HG03196 (cell line): ENCODE measurements around the gene FOXP1.

Experiments
- ATAC-seq: cut with Tn5 transposase; IDR thresholded peaks from one replicate; pipeline ENCODE4 v1.9.1; 2021; ENCODE audit not compliant: unreplicated experiment

FOXP1 gene

DNA sequence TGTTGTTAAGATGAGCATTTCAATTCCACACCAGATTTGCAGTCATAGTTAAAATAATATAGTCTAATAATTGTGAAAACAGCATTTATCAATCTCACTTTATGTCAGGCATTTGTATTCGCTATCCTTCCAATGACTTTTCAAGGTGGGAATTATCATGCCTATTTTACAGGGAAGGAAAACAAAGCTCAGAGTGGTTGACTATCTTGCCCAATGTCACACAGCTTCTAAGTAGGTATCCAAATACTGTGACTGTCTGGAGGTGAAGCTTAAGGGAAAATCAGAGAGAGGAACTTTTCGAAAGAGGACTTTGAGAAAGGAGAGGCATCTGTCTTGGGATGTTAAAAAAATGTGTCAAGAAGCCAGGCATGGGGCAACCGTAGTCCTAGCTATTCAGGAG, 443.1 kb downstream of the FOXP1 start:
- ATAC-seq, result no peak

- ATAC-seq, result no peak
These were observed 444.0 kb downstream of the FOXP1 start for GRCh38 chr3:71139496-71139895.

DNA sequence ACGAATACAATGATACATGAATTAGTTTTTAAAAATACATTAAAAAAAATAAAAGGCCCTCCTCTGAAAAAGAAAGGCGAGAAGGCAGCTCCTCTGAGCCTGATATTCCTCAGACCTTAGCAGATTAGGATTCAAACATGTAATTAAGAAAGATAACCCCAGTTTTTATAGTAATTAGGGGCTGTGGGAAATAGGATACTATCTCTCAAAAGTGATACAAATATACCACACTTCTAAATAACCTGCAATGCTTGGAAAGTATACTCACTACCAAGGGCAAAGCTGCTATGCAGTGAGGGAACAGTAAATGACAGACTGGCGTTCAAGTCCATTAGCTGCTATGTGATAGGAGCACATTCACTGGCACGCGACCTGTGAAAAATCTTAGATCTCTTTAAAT, 445.1 kb downstream of the FOXP1 start:
- ATAC-seq, result no peak

DNA sequence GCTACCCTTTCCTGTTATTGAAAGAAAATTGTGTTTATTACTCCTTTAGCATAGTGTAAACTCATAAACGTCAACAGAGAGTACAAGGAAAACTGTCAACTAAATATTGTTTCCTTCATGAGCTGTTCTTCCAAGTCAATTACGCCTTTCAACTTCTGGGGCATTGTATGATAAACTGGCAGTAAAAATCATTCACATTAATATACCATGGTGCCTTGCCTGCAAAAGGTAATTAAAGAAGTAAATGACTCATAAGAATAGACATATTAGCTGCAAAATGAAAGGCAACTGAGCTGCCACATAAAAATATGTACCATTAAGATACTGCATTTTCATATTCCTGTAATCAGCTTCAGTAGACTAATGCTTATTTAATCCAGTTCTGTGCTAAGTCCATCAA, 447.3 kb downstream of the FOXP1 start:
- no peak for ATAC-seq

DNA sequence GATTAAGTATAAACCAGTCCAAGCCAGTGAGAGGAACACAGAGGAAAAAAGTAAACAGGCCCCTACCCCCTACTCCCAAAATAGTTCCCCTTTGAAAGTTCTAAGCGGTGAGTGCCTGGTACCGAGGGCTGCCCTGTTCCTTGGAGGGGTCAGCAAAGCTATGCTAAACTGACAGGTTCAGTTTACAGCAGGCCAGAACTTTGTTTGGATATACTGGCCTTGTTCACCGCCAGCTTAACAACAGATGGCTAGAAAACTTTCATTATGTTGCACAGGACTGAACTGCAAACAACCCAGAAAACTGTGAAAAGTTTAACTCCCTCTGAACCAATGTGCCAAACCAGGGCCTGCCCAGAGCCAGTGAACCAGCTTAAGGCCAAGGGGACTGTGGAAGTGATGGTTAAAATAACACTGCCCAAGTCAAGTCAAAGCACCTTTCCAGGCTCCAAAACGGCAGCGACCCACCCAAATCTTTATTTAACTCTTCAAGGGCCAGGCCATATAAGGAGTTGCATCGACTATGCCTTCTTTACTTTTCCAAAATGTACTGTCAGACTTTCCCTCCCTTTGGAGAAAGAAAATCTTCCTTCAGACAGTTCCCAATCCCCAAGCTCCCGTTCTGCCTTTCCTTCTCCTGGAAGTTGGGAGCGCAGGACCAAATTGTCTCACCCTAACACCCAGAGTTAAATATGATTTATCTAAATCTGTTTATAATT, 448.0 kb downstream of the FOXP1 start:
- no peak for ATAC-seq

- ATAC-seq, result no peak
These were observed 449.0 kb downstream of the FOXP1 start for GRCh38 chr3:71134521-71134920.

- no peak for ATAC-seq
These were observed 449.7 kb downstream of the FOXP1 start for GRCh38 chr3:71133865-71134264.

DNA sequence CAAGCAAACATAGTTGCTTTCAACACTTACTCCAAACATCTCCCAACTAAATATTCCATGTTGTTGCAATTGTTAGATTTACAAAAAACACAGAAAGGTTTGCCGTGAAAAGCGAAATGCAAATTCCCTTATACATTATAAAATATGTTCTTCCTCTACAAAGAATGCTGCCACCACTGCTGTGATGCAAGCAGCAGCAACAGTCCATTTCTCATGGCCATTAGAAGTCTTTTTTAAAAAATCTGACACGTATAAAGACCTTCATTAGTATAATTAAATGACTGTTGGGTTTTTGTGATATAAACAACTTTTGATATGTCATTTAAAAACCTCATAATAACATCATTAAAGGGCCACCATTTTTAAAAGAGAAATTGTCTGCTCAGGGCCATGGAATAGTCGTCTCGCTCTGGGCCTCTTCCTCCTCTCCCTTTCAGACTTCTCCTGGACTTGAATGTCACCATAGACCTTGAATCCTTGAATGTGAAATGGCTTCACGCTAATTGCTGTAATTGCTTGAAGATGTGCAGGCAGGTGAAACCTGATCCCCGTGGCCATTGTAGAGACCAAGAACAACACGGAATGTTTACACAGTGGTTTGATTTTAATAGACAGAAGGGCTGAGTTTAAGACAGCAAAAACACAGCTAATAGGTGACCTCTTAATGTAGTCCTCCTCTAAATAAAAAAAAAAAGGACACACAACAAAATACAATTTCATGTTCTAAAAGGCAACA, 450.4 kb downstream of the FOXP1 start:
- no peak for ATAC-seq

- ATAC-seq, result no peak
These were observed 451.9 kb downstream of the FOXP1 start for GRCh38 chr3:71131375-71132314.

DNA sequence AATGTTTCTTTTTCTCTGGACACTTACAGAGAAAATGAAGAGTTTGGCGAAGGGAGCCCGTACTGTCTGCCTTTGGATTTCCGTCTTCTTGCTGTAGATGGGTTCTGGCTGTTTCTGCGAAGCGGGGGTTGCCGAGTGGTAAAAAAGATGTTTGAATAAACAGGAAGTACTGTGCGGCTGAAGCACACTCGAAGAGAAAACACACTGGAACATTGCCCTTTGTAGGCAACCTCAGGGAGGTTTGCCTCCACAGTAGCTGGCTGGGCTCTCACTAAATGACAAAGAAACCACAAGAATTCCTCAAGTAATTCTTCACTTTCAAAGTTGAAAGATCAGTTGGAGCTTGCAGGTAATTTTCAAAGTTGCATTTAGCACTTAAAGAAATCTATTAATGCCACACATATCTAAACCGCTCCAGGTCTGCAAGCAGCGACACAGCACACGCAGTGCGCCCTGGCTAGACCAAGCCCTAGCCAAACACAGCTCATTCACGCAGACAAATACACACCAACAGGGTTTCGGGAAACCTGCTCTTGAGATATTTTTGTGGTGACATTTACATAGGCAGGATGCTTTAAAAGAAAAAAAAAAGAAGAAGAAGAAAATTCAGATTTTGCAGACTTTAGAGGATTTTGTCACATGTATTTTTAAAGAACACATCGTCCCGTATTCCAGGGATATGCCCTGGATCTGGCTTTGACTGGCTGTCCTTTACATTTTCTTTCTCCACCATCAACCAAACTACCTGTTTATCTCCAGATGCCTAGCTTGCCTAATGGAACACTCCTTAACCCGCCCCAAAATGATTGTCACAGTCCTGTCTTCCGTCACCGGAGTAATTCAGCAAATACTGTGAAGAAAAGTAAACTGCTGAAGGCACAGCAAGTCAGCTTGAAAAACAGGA, 452.8 kb downstream of the FOXP1 start:
- peak; percentile 73 for ATAC-seq

GRCh38 chr3:71129611-71130431, 453.7 kb downstream of the FOXP1 start:
- ATAC-seq, result peak; percentile 14

GRCh38 chr3:71128961-71129360, 454.6 kb downstream of the FOXP1 start:
- no peak for ATAC-seq

- no peak for ATAC-seq
These were observed 455.7 kb downstream of the FOXP1 start for GRCh38 chr3:71127844-71128243.

GRCh38 chr3:71127052-71127831, 456.3 kb downstream of the FOXP1 start:
- no peak for ATAC-seq

GRCh38 chr3:71125738-71126137, 457.8 kb downstream of the FOXP1 start:
- no peak for ATAC-seq

DNA sequence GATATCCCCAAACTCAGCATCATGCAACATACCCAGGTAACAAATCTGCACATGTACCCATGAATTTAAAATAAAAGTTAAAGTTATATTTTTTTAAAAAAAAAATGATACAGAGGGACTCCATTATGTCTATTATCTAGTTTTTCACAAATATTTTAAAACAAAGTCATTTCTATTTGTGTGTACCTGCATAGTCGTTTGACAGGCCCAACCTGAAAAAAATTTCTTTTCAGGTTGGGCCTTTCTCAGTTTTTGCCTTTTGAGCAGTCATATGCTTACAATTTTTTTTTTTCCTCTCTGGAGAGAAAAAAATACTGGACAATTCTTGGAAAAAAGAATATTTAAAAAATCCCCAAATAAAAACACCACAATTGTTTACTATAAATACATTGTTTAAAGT, 459.5 kb downstream of the FOXP1 start:
- ATAC-seq, result no peak

DNA sequence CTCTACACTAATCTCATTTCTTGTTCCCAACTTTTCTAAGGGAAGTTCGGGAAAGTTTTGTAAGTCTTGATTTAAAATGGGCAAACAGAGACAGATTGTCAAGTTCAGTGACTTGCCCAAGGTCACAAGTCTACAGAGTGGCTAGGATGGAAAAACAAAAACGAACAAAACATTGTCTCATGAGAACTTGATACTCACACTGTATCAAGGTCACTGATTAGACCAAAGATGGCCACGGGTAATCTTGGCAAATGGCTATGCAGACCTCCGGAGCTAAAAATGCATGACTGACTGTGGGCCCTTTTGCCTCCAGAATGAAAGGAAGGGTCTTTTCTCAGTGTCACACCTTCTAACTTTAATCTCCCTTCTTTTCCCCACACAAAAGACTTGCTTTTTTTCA, 460.9 kb downstream of the FOXP1 start:
- no peak for ATAC-seq

- ATAC-seq, result no peak
These were observed 461.9 kb downstream of the FOXP1 start for GRCh38 chr3:71121429-71122167.
